ENCODE results near the gene TMEM266.

The TMEM266 gene

DNA sequence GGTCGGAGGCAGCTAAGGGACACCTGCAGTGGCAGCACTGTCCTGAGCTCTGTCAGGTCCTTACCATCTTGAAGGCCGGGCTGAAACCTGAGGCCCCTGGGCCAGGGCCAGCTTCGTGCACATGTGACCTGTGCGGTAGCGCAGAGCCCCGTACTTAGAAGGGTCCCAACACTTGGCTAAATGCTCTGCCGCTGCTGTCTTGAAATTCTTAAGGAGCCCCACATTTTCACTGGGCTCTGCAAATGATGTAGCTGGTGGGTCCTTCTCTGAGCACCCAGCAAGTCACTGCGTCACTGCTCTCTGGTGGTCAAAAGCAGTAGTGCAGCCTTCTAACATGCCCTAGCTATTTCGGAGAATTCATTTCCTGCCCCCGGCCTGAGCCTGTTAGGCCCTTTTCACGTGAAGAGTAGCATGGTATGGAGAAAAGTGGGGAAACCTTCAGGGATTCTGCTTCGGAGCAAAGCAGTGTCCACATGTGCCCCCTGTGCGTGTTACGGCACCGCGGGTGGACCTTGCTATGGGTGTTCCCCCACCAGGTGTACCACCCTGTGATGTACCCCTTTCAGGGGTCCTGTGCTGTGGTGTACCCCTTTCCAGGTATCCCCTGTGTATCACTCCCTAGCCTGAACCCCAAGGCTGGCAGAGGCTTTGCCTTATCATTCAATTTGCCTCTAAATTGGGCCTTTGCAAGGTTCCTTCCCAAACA lies 79.7 kb downstream of the TMEM266 start:
- Histone ChIP-seq H3K4me3 (ENCODE audit: low read length) (peak overlapping the region; percentile 41), H3K4me1 (ENCODE audit: control insufficient read depth, low read depth, low read length) (peaks cover 8% of the 10 kb centered on the region), H3K27ac (ENCODE audit: low read length) (no peak overlapping the region), H3K9ac (ENCODE audit: low read length) (peak overlapping the region; percentile 38), H3K27me3 (ENCODE audit: control insufficient read depth, insufficient read depth, low read length) (no peaks in the 10 kb centered on the region), H3K9me3 (ENCODE audit: control insufficient read depth, low read depth, low read length) (no peaks in the 10 kb centered on the region), H3K36me3 (ENCODE audit: control insufficient read depth, low read depth, low read length) (no peaks in the 10 kb centered on the region)

DNA sequence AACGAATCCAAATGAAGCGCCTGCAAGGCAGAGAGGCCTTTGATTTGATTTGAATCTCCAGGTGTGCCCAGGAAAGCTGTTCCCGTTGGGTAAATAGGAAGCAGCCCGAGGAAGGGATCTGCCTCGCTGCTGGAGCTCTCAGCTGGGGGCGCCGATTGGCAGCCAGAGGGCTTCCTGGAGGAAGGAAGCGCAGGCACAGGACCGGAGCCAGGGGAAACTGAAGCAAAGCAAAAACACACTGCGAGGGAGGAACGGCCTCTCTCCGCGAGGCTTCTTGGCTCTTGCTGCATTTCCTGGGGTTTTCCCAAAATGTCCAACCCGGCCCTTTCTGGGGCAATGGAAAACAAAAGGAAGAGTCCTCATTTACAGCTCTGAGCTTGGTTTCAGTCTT lies 80.3 kb downstream of the TMEM266 start:
- Histone ChIP-seq H3K4me1 (ENCODE audit: control insufficient read depth, low read depth, low read length) (peaks cover 8% of the 10 kb centered on the region), H3K36me3 (ENCODE audit: control insufficient read depth, low read depth, low read length) (no peaks in the 10 kb centered on the region), H3K9me3 (ENCODE audit: control insufficient read depth, low read depth, low read length) (no peaks in the 10 kb centered on the region), H3K9ac (ENCODE audit: low read length) (peak overlapping the region; percentile 38), H3K27me3 (ENCODE audit: control insufficient read depth, insufficient read depth, low read length) (no peaks in the 10 kb centered on the region), H3K27ac (ENCODE audit: low read length) (no peak overlapping the region), H3K4me3 (ENCODE audit: low read length) (peak overlapping the region; percentile 41)

DNA sequence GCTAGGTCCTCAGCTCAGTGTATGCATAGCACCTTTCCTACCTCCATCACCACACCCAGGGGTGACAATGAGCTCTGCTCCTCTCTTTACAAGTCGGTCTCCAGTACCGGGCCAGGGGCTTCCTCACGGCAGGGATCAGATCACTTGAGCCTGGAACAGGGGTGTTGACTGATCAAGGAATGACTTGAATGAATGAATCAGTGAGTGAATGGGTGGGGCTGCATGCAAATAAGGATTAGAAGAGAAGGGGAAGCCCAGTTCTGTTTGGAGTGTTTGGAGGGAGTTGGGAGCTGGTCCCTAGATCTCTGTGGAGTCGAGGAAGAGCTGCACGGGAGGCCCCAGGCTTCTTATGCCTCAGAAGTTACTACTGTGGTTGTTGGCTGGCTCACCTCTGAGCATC lies 87.0 kb downstream of the TMEM266 start:
- H3K27me3 ChIP-seq (ENCODE audit: control insufficient read depth, insufficient read depth, low read length): no peaks in the 10 kb centered on the region
- H3K9me3 ChIP-seq (ENCODE audit: control insufficient read depth, low read depth, low read length): no peaks in the 10 kb centered on the region
- no peak overlapping the region for H3K4me3 ChIP-seq (ENCODE audit: low read length)
- H3K27ac ChIP-seq (ENCODE audit: low read length): no peak overlapping the region
- no peak overlapping the region for H3K9ac ChIP-seq (ENCODE audit: low read length)
- no peaks in the 10 kb centered on the region for H3K36me3 ChIP-seq (ENCODE audit: control insufficient read depth, low read depth, low read length)
- peaks cover 8% of the 10 kb centered on the region for H3K4me1 ChIP-seq (ENCODE audit: control insufficient read depth, low read depth, low read length)

DNA sequence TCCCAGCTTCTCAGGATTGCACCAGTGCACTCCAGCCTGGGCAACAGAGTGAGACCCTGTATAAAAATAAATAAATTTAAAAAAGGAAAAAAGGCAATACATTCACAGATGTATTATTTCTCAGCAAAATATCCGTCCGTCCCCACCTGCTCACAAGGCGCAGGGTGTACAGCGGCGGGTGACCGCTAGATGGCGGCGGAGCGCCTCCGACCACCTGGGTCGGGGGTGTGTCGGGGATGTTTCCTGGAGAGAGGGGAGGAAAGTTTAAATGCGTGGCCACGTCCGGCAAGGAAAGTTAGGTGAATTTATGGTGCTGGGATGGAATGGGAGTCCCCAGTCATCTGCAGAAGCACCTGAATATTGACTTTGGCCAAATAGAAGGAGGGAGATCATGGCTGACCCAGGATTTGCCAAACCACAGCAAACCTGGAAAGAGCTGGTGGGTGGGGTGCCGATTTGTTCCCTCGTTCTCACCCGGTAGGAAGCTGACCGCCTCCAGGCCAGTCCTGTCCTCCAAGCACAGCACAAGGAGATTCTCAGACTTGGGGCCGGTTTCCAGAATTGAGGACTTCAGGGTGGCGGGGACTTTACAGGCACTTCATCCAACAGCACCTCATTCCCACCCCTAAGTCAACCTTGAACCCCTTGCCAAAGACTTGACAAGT lies 88.3 kb downstream of the TMEM266 start:
- peaks cover 11% of the 10 kb centered on the region for H3K4me1 ChIP-seq (ENCODE audit: control insufficient read depth, low read depth, low read length)
- no peaks in the 10 kb centered on the region for H3K9me3 ChIP-seq (ENCODE audit: control insufficient read depth, low read depth, low read length)
- H3K9ac ChIP-seq (ENCODE audit: low read length): no peak overlapping the region
- H3K27ac ChIP-seq (ENCODE audit: low read length): no peak overlapping the region
- H3K4me3 ChIP-seq (ENCODE audit: low read length): no peak overlapping the region
- no peaks in the 10 kb centered on the region for H3K36me3 ChIP-seq (ENCODE audit: control insufficient read depth, low read depth, low read length)
- H3K27me3 ChIP-seq (ENCODE audit: control insufficient read depth, insufficient read depth, low read length): no peaks in the 10 kb centered on the region

DNA sequence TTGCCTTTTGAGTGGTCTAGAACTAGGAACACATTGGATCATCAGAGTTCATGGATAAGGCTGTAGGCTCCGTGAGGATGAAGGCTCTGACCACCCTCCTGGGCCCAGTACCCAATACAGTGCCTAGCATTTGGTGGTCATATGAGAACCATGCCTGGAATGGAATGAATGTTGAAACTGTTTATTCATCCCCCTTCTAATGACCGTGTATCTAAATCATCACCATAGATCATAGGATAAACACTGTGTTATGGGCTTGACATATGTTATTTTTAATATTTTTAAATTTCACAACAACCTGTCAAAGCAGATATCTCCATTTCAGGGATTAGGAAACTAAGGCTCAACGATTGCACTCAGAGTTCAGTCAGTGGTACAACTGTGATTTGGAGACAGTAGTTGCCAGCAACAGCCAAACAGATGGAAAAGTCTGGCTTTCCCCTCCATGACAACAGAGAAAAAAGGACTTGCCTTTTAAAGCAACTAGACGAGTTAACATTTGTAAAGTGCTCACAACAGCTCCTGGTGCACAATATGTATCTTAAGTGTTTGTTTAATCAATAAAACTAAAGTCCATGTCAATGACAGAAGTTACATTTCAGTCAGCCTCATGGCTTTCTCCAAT lies 89.6 kb downstream of the TMEM266 start:
- Histone ChIP-seq H3K4me3 (ENCODE audit: low read length) (no peak overlapping the region), H3K9me3 (ENCODE audit: control insufficient read depth, low read depth, low read length) (no peaks in the 10 kb centered on the region), H3K9ac (ENCODE audit: low read length) (no peak overlapping the region), H3K4me1 (ENCODE audit: control insufficient read depth, low read depth, low read length) (peaks cover 11% of the 10 kb centered on the region), H3K27ac (ENCODE audit: low read length) (no peak overlapping the region), H3K27me3 (ENCODE audit: control insufficient read depth, insufficient read depth, low read length) (no peaks in the 10 kb centered on the region), H3K36me3 (ENCODE audit: control insufficient read depth, low read depth, low read length) (no peaks in the 10 kb centered on the region)

DNA sequence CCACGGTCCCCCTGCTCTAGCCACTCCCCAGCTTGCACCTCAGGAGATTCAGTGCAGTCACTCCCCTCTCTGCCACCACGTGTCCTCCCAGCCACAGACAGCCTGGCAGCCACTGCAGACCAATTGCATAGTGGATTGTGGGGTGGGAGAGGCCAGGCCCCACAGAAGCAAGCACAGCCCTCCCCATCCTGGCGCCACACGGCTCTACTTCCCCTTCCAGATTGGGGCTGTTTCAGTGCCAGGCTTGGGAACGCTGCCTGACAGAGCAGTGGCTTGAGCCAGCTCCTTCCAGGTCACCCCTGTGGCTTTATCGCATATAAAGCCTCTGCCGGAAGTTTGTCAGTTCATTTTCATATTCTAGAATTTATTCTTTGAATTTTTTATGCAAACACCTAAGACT lies 90.7 kb downstream of the TMEM266 start:
- no peaks in the 10 kb centered on the region for H3K9me3 ChIP-seq (ENCODE audit: control insufficient read depth, low read depth, low read length)
- no peaks in the 10 kb centered on the region for H3K36me3 ChIP-seq (ENCODE audit: control insufficient read depth, low read depth, low read length)
- H3K9ac ChIP-seq (ENCODE audit: low read length): no peak overlapping the region
- no peak overlapping the region for H3K27ac ChIP-seq (ENCODE audit: low read length)
- H3K4me1 ChIP-seq (ENCODE audit: control insufficient read depth, low read depth, low read length): peaks cover 11% of the 10 kb centered on the region
- H3K27me3 ChIP-seq (ENCODE audit: control insufficient read depth, insufficient read depth, low read length): no peaks in the 10 kb centered on the region
- no peak overlapping the region for H3K4me3 ChIP-seq (ENCODE audit: low read length)

DNA sequence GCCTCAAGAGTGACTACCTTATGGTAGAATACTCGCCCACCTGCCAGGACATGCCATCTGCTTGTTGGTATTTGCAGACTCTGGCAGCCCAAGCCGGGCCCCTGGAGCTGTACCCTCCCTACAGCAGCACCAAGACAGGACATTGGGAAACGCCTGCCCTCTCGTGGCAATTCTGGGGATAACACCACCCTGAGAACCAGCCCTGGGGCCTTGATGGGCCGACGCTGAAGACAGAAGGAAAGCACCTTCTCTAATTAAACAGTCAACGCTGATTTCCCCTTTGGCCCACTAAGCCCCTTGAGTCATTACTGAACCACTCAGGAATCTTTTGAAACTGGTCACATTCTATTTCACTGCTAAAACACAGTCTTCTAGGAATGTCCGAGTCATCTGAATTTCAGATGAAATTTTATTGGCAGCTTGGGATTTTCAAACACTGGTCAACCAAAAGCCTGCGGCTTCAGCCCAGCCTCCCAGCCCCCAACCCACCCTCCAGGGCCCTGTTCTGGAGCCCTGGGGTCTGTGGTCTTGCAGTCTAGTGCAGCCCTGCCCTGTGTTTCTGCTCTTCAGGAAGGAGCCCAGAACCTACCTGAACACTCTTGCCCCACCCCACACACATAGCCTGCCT lies 91.3 kb downstream of the TMEM266 start:
- H3K27ac ChIP-seq (ENCODE audit: low read length): no peak overlapping the region
- no peak overlapping the region for H3K4me3 ChIP-seq (ENCODE audit: low read length)
- peaks cover 11% of the 10 kb centered on the region for H3K4me1 ChIP-seq (ENCODE audit: control insufficient read depth, low read depth, low read length)
- H3K27me3 ChIP-seq (ENCODE audit: control insufficient read depth, insufficient read depth, low read length): no peaks in the 10 kb centered on the region
- no peaks in the 10 kb centered on the region for H3K9me3 ChIP-seq (ENCODE audit: control insufficient read depth, low read depth, low read length)
- H3K36me3 ChIP-seq (ENCODE audit: control insufficient read depth, low read depth, low read length): no peaks in the 10 kb centered on the region
- H3K9ac ChIP-seq (ENCODE audit: low read length): no peak overlapping the region

DNA sequence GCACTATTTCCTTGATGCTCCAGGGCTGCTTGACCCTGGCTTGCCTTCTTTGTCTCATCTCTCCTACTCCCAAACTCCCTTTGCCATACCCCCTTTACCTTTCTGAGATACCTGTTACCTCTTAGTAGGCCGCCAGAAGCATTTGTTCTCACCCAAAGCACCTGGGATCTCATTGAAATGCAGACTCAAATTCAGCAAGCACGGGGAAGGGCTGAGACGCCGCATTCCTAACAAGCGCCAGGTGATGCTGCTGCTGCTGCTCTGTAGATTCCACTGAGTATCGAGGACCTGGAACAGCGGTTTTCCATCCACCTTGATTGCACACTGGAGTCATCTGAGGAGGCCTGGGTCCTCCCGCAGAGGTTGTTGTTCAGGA lies 91.8 kb downstream of the TMEM266 start:
- peaks cover 11% of the 10 kb centered on the region for H3K4me1 ChIP-seq (ENCODE audit: control insufficient read depth, low read depth, low read length)
- H3K36me3 ChIP-seq (ENCODE audit: control insufficient read depth, low read depth, low read length): no peaks in the 10 kb centered on the region
- H3K27me3 ChIP-seq (ENCODE audit: control insufficient read depth, insufficient read depth, low read length): no peaks in the 10 kb centered on the region
- H3K9ac ChIP-seq (ENCODE audit: low read length): no peak overlapping the region
- no peak overlapping the region for H3K4me3 ChIP-seq (ENCODE audit: low read length)
- no peak overlapping the region for H3K27ac ChIP-seq (ENCODE audit: low read length)
- H3K9me3 ChIP-seq (ENCODE audit: control insufficient read depth, low read depth, low read length): no peaks in the 10 kb centered on the region

DNA sequence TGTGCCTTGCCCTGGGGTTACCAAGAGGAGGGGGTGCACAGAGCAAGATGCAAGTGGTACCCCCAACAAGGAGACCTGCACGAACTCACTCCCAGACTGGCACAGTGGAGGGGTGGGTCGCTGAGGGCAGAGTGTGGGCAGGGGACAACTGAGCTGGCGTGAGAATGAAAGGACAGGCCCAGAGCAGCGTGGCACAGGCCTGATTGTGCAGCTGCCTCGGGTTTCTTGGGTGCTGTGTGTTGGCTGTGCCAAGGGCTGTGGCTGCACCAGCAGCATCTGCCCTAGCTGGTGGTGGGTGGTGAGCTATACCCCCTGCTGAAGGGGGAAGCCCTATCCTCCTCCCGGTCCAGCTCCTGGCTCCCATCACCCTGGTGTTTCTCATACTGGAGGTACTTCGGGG lies 92.4 kb downstream of the TMEM266 start:
- no peak overlapping the region for H3K4me3 ChIP-seq (ENCODE audit: low read length)
- H3K27me3 ChIP-seq (ENCODE audit: control insufficient read depth, insufficient read depth, low read length): no peaks in the 10 kb centered on the region
- H3K27ac ChIP-seq (ENCODE audit: low read length): no peak overlapping the region
- peaks cover 11% of the 10 kb centered on the region for H3K4me1 ChIP-seq (ENCODE audit: control insufficient read depth, low read depth, low read length)
- H3K9ac ChIP-seq (ENCODE audit: low read length): no peak overlapping the region
- no peaks in the 10 kb centered on the region for H3K36me3 ChIP-seq (ENCODE audit: control insufficient read depth, low read depth, low read length)
- H3K9me3 ChIP-seq (ENCODE audit: control insufficient read depth, low read depth, low read length): no peaks in the 10 kb centered on the region

DNA sequence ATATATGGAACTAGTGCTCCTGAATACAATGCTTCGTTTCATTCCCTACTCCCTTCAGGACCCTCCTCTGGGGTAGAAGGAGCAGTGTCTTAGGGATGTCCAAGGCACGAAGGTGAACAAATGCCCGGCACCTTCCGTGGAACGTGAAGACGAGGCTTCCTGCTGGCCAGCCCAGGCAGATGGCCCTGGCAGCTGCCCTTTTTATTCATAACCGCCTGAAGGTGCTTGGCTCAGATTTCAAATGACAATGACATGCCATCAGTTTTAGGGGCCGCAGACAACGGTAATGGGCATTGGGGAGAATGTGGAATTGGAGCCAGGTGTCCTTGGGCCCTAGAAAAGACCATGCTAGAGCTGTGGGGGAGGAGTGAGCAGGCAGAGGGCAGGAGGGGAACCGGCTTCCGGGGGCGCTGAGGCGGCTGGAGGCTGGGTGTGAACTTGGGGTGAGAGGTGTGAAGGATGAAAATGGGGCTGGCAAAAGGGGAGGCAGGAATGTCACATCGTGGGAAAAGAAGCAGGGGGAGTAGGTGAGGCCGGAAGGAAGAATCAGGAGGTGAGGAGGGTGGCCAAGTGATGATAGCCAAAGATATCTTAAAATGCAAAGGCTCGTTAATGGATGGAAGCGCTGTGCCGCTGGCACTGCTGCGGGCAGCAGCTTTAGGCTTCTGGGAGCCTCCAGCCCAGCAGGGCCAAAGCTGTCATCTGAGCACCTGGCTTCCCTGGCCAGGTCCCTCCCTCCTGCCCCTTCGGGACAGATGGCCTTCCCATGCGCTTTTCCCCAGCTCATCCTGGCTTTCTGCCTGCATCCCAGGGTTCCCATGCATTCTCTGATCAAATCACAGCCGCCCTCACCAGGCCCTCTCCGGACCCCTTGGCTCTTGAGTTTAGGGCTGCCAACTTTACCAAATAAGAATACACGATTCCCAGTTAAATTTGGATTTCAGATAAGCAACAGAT lies 93.7 kb downstream of the TMEM266 start:
- H3K4me3 ChIP-seq (ENCODE audit: low read length): no peak overlapping the region
- no peak overlapping the region for H3K9ac ChIP-seq (ENCODE audit: low read length)
- H3K9me3 ChIP-seq (ENCODE audit: control insufficient read depth, low read depth, low read length): no peaks in the 10 kb centered on the region
- no peaks in the 10 kb centered on the region for H3K36me3 ChIP-seq (ENCODE audit: control insufficient read depth, low read depth, low read length)
- no peak overlapping the region for H3K27ac ChIP-seq (ENCODE audit: low read length)
- H3K27me3 ChIP-seq (ENCODE audit: control insufficient read depth, insufficient read depth, low read length): no peaks in the 10 kb centered on the region
- H3K4me1 ChIP-seq (ENCODE audit: control insufficient read depth, low read depth, low read length): peaks cover 11% of the 10 kb centered on the region

DNA sequence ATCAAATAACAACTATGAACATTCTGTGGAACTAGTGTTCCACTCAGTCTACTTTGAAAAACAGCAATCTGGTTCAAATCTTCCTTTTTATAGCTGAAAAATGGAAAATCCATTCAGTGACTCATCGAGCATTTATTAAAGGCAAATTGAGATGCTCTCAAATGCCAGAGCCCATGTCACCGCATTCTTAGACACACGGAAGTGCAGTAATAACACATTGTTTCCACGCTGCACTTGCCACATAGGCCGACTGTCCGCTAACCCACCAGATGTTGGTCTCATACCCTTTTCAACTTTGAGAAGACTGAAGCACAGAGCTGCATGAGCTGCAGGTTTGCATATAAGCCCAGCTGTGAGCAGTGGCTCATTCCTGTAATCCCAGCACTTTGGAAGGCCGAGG lies 95.9 kb downstream of the TMEM266 start:
- Histone ChIP-seq H3K4me3 (ENCODE audit: low read length) (no peak overlapping the region), H3K9ac (ENCODE audit: low read length) (no peak overlapping the region), H3K36me3 (ENCODE audit: control insufficient read depth, low read depth, low read length) (no peaks in the 10 kb centered on the region), H3K9me3 (ENCODE audit: control insufficient read depth, low read depth, low read length) (no peaks in the 10 kb centered on the region), H3K27me3 (ENCODE audit: control insufficient read depth, insufficient read depth, low read length) (no peaks in the 10 kb centered on the region), H3K27ac (ENCODE audit: low read length) (no peak overlapping the region), H3K4me1 (ENCODE audit: control insufficient read depth, low read depth, low read length) (peaks cover 11% of the 10 kb centered on the region)

Measured in iPS-18a (cell line).